NCI-H2171 (cell line): ENCODE data around the gene GIMAP7.
"Not testable (repeated sequence)": the region's sequence is repeated elsewhere in the genome, so short reads cannot be mapped to it uniquely, and the experiment has no call there.

Experiments
- DNase-seq: peaks from one replicate; lab custom pipeline; 2025; lab: John Stamatoyannopoulos, UW

Gene GIMAP7

DNA sequence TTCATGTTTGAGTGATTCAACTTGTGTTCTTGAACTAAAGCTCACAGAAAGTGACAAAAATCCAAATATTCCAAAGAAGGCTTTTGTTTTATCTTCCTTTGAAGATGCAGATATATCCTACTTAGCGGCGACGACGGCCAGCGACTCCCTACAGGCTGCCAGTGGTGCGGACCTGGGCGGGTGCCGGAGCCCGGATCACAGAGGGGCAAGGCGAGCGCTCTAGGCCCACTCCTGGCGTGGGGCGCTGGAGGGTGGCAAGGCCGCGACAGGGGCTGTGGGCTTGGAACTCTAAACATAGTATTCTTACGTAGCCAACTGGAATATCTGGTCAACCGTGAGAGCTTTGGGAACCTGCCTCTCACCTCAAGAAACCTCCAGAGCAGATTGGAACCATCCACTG, 914 bp upstream of the GIMAP7 start:
- DNase-seq: no peak

DNA sequence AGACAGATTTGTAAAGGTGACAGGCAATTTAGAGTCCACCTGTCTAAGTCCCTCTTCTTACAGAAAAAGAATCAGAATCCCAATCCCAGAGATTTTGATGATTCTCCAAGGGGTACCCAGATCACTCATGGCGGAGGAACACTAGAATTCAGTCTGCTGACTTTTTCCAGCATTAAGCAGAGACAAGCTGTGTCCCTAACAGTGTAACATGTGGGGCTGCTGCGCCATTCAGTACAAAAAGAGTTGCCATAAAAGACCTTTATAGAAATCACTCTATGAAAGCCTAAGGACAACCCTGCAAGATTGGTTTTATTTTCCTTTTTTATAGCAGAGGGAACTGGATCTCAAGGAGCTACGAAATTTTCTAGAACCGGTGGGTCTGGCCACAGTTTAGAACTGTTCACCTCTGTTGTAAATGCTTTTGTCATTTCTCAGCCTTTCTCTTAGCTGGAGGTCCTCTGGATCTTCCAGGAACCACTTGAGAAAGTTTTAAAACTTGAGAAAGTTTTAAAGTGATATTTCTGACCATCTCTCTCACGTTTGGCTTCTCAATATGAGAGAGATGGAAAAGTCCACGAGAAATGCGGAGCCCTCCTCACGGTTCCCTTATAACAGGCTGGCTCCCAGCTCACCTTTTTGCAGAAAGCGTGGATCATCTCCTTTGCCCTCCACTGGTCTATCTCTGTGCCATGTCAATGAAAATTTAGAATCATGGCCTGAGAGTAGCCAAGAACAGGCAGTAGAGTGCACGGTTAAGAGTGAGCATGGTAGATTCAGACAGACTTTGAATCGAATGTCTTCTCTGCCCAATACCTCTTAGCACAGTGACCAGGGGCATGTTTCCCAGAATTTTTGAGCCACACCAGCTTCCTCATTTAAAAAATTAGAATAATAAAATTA, 826 bp downstream of the GIMAP7 start:
- no peak for DNase-seq

DNA sequence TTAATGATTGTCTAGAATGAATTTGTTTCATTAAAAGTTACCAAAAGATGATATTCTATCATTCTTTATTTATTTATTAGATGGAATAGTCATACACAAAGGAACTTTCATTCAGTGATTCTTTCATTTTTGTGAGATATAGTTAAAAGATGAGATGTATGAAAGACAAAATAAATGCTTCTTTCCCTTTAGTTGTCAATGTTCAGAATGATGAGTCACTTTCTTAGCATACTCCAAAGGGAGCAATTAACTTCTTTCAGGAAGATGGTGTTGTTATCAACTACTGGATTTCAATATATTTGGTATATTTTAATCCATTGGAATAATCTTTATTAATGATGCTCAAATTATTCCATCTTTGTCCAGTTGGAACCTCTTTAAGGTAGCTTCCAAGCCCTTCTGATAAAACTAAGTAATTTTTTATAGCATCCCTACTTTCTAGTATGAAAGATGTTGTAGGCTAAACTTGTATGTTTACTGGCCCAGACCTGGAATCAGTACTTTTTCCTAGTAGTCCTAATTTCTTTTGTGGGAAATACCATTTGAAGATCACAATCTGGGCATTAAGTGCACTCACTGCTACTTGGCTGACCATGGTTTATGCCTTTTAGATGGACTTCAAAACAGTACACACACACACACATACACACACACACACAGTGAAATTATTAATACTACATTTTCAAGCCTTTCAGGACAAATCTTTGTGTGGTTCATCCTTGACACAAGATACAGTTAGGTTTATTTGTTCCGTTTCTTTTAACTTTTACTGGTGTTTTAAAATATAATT, 2.5 kb downstream of the GIMAP7 start:
- no peak for DNase-seq

- DNase-seq: no peak
These were observed 4.6 kb downstream of the GIMAP7 start for GRCh38 chr7:150519310-150519709.

DNA sequence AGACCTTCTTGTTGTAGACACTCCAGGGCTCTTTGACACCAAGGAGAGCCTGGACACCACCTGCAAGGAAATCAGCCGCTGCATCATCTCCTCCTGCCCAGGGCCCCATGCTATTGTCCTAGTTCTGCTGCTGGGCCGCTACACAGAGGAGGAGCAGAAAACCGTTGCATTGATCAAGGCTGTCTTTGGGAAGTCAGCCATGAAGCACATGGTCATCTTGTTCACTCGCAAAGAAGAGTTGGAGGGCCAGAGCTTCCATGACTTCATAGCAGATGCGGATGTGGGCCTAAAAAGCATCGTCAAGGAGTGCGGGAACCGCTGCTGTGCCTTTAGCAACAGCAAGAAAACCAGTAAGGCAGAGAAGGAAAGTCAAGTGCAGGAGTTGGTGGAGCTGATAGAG, 5.5 kb downstream of the GIMAP7 start:
- DNase-seq: no peak

GRCh38 chr7:150522931-150523330, 8.3 kb downstream of the GIMAP7 start:
- DNase-seq: not testable (repeated sequence)

GRCh38 chr7:150524018-150524417, 9.3 kb downstream of the GIMAP7 start:
- DNase-seq: no peak

- no peak for DNase-seq
These were observed 17.0 kb downstream of the GIMAP7 start for GRCh38 chr7:150531704-150532103.

- no peak for DNase-seq
These were observed 23.6 kb downstream of the GIMAP7 start for GRCh38 chr7:150538259-150538658.

DNA sequence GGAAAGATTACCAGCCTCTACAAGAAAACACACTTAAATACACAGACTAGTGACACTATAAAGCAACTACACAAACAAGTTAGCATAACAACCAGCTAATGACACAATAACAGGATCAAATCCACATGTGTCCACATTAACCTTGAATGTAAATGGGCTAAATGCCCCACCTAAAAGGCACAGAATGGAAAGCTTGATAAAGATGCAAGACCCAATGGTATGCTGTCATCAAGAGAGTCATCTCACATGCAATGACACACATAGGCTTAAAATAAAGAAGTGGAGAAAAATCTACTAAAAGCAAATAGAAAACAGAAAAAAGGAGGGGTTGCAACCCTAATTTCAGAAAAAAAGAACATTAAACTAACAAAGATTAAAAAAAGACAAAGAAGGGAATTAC, 38.5 kb downstream of the GIMAP7 start:
- no peak for DNase-seq

GRCh38 chr7:150556521-150557138, 42.0 kb downstream of the GIMAP7 start:
- no peak for DNase-seq

- DNase-seq: no peak
These were observed 45.8 kb downstream of the GIMAP7 start for GRCh38 chr7:150560486-150560885.

- no peak for DNase-seq
These were observed 48.2 kb downstream of the GIMAP7 start for GRCh38 chr7:150562919-150563318.

DNA sequence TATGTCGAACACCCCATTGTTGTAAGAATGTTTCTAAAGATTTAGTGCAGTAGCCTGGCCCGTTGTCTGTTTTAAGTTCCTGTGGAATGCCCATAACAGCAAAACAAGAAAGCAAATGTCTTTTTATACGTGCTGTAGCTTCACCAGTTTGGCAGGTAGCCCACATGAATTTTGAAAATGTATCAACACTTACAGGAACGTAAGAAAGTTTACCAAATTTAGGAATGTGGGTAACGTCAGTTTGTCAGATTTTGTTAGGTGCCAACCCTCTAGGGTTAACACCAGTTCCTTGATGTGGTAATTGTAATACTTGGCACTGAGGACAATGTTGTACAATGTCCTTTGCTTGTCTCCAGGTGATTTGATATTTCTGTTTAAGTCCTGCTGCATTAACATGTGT, 49.3 kb downstream of the GIMAP7 start:
- no peak for DNase-seq

DNA sequence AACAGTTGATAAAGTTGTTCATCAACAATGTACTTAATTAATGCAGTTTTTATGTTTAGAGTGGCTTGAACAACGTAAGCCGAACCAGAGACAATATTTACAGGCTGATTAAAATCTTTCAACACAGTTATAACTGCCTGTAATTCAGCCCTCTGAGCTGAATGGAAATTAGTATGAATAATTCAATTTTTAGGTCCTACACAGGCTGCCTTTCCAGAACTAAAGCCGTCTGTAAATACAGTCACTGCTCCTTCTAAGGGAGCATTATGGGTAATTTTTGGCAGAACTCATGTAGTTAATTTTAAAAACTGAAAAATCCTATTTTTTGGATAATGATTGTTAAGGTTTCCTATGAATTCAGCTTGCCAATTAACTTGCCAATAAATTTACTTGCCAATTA, 49.9 kb downstream of the GIMAP7 start:
- no peak for DNase-seq

DNA sequence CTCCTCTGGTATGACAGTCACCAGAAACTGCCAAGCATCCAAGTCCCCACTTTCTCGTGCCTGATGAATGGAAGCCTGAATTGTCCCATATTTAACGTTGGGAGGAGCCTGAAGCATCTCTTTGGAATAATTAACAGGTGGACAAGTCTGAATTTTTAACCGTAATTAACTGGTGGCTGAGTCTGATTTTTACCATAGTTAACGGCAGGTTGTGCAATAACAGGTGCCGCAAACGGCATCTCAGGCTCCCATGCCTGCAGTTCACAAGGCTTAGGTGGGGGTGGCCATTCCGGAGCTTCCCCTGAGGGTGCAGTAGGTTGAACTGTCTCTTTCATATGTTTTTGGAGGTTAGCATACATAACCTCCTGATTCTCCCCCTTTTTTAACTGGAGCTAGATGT, 50.6 kb downstream of the GIMAP7 start:
- no peak for DNase-seq

- DNase-seq: no peak
These were observed 51.5 kb downstream of the GIMAP7 start for GRCh38 chr7:150566123-150566522.

DNA sequence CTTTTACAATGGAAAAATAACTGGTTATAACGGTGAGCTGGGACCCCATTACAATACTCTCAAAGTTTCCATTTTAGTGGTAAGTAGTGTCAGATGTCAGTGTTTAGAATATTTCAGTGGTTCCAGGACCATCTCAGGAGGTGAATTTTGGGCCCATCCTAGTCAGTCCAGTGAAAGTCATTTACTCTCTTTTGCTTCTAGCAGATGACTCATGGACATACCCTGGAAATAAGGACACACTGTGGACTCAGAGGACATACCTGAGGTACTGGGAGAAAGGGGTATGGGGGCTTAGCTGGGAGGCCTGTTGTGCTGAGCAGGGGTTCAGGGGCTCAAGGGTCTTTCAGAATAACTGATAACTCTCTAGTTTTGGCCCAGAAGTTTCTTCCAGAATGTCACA, 51.9 kb downstream of the GIMAP7 start:
- DNase-seq: no peak

- DNase-seq: no peak
These were observed 52.5 kb downstream of the GIMAP7 start, which contains the start of gene GIMAP4 for GRCh38 chr7:150567169-150567568. GIMAP4 (plus strand) TSS chr7:150567390; CDS start chr7:150569902, 2,512 bp downstream.

GRCh38 chr7:150567871-150568301, 53.2 kb downstream of the GIMAP7 start:
- no peak for DNase-seq

DNA sequence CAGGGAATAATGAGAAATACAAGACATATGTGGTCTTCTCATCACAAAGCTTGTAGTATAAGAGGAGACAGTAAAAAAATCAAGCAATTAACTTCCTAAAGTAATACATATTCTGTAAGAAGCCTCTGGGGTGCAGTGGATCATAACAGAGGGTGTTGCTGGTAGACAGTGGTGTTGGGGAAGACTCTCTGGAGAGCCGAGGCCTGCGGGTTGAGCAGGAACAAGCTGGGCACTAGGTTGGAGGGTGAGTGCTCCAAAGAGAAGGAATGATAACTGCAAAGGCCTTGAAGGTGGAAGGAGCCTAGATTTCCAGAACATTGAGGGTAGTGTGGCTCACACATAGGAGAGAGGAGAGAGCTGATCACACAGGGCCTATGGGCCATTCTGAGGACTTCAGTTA, 54.0 kb downstream of the GIMAP7 start:
- DNase-seq: no peak

- DNase-seq: no peak
These were observed 54.7 kb downstream of the GIMAP7 start for GRCh38 chr7:150569245-150569955.
